ENCODE measurements around the gene PPP1R15A. TPM values are rescaled to one million over a fixed set of nuclear protein-coding genes. Genes with fewer than 3 reads are reported as not detected.
"Not testable (repeated sequence)": the region's sequence is repeated elsewhere in the genome, so short reads cannot be mapped to it uniquely, and the experiment has no call there.

Gene PPP1R15A
- total and polyA plus RNA-seq, 2 of the 8 experiments (the other 6 are each of a cell fraction or from before 2014, with no cell fraction given): 4.1 to 14.0 TPM

DNA sequence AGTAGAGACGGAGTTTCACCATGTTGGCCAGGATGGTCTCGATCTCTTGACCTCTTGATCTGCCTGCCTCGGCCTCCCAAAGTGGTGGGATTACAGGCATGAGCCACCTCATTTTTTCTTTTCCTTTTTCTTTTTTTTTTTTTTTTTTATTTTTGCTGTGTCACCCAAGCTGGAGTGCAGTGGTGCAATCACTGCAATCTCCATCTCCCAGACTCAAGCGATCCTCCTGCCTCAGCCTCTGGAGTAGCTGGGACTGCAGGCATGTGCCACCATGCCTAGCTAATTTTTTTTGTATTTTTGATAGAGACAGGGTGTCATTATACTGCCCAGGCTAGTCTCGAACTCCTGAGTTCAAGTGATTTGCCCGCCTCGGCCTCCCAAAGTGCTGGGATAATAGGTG is 30.1 kb downstream of the PPP1R15A start:
- not testable (repeated sequence) for H4K5ac ChIP-seq (ENCODE audit: insufficient read length, low read depth, low read length); DNase-seq (ENCODE audit: low read depth in 1 of 2, low spot score in 2 of 2); H3K79me1 ChIP-seq (ENCODE audit: low read depth, low read length); H3K27ac ChIP-seq (ENCODE audit: low read depth, low read length); H3K4me2 ChIP-seq (ENCODE audit: insufficient read depth in 1 of 2, low read depth in 2 of 2, low read length in 2 of 2); H3K56ac ChIP-seq (replicated peaks; ENCODE audit: insufficient read length, low read depth, low read length); H3K23ac ChIP-seq (ENCODE audit: insufficient read length); H4K91ac ChIP-seq (replicated peaks; ENCODE audit: insufficient read length, low read length); H3K14ac ChIP-seq (ENCODE audit: insufficient read length); FAIRE-seq; H2BK15ac ChIP-seq (ENCODE audit: low read length); H4K20me1 ChIP-seq (replicated peaks in 1 of 2; ENCODE audit: control insufficient read depth in 1 of 2, insufficient read depth in 2 of 2, low read length in 2 of 2); H2BK120ac ChIP-seq (replicated peaks; ENCODE audit: low read depth, low read length); H3K27me3 ChIP-seq (replicated peaks in 1 of 4; ENCODE audit: control insufficient read depth in 3 of 4, extremely low read depth in 1 of 4, insufficient read depth in 3 of 4, low read length in 3 of 4); H2BK20ac ChIP-seq (ENCODE audit: low read length); H2AK5ac ChIP-seq (ENCODE audit: low read depth, low read length); H2BK12ac ChIP-seq (ENCODE audit: low read depth, low read length); H3K18ac ChIP-seq (ENCODE audit: extremely low read depth, low read length); H4K8ac ChIP-seq (ENCODE audit: extremely low read depth, insufficient read depth, low read length); H3K23me2 ChIP-seq (ENCODE audit: low read depth, low read length); H3K9me3 ChIP-seq (ENCODE audit: insufficient read depth in 2 of 2, low read depth in 1 of 2, low read length in 1 of 2); H3K9ac ChIP-seq (replicated peaks in 1 of 4; ENCODE audit: extremely low read depth in 1 of 4, low read depth in 3 of 4, low read length in 3 of 4); H3K4ac ChIP-seq (replicated peaks; ENCODE audit: insufficient read length, low read depth, low read length); H3K4me3 ChIP-seq (ENCODE audit: extremely low read depth in 1 of 4, insufficient read depth in 2 of 4, low read depth in 3 of 4, low read length in 4 of 4); H3K4me1 ChIP-seq (replicated peaks in 1 of 4; ENCODE audit: control insufficient read depth in 3 of 4, insufficient read depth in 4 of 4, low read length in 3 of 4); H2BK5ac ChIP-seq (ENCODE audit: low read depth, low read length); H2AFZ ChIP-seq (ENCODE audit: low read length)
- ChIA-PET CTCF (ENCODE audit: partially characterized antibody) (interaction anchor here (1.1 to 1.6 kb wide), 4 partner anchors 9 to 68 kb away, joined by 3 to 4 read pairs (median 3); no protein-coding TSS in a partner anchor), POLR2A (ENCODE audit: partially characterized antibody) (interaction anchor here (1.3 kb wide), 1 partner anchor 65 kb away, joined by 3 read pairs; no protein-coding TSS in a partner anchor)
- 98% methylated on average over 6 of the region's 7 CpGs; no CpG with 5 or more reads in 1 of the 2 experiments for WGBS, 2 experiments (ENCODE audit: extremely low coverage in 1 of 2, insufficient coverage in 1 of 2, insufficient read length in 1 of 2, insufficient replicate concordance in 2 of 2, low coverage in 1 of 2, low lambda C conversion rate in 2 of 2, missing lambda C conversion rate in 1 of 2)
- Histone ChIP-seq H3K79me2 (ENCODE audit: control insufficient read depth in 1 of 2, insufficient read depth in 2 of 2, low read length in 2 of 2) (peaks cover 0 to 15% of the 10 kb centered on the region in 2 experiments; a peak in 2 of 4 replicates), H3K36me3 (ENCODE audit: control insufficient read depth in 2 of 4, insufficient read depth in 4 of 4, low read length in 3 of 4) (peaks cover 2 to 18% (median 10%) of the 10 kb centered on the region in 4 experiments; a peak in 5 of 8 replicates)

DNA sequence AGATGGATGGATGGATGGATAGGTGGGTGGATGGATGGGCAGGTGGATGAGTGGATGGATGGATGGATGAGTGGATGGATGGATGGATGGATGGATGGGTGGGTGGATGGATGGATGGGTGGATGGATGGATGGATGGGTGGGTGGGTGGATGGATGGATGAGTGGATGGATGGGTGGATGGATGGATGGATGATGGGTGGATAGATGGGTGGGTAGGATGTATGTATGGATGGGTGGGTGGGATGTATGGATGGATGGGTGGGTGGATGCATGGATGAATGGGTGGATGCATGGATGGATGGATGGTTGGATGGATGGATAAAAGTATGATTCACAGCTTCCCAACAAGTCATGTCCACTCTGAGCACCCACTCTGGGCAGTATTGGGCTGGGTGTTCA is 31.6 kb downstream of the PPP1R15A start:
- ChIA-PET CTCF (ENCODE audit: partially characterized antibody) (interaction anchor here (0.7 to 1.6 kb wide), 2 partner anchors 30 to 171 kb away, joined by 3 read pairs; no protein-coding TSS in a partner anchor), POLR2A (ENCODE audit: partially characterized antibody) (interaction anchor here (2.0 kb wide), 1 partner anchor 12 kb away, joined by 6 read pairs; no protein-coding TSS in a partner anchor)
- not testable (repeated sequence) for FAIRE-seq

More for the DNA sequence above, 31.6 kb downstream of the PPP1R15A start:
- H2BK20ac ChIP-seq (ENCODE audit: low read length); H3K4me1 ChIP-seq (replicated peaks in 1 of 4; ENCODE audit: control insufficient read depth in 3 of 4, insufficient read depth in 4 of 4, low read length in 3 of 4); H3K23me2 ChIP-seq (ENCODE audit: low read depth, low read length); H3K27ac ChIP-seq (ENCODE audit: low read depth, low read length); H3K4me2 ChIP-seq (ENCODE audit: insufficient read depth in 1 of 2, low read depth in 2 of 2, low read length in 2 of 2); H3K79me1 ChIP-seq (ENCODE audit: low read depth, low read length); H2AFZ ChIP-seq (ENCODE audit: low read length); H3K23ac ChIP-seq (ENCODE audit: insufficient read length); DNase-seq (ENCODE audit: low read depth in 1 of 2, low spot score in 2 of 2); H4K8ac ChIP-seq (ENCODE audit: extremely low read depth, insufficient read depth, low read length); H2BK12ac ChIP-seq (ENCODE audit: low read depth, low read length); H3K9ac ChIP-seq (replicated peaks in 1 of 4; ENCODE audit: extremely low read depth in 1 of 4, low read depth in 3 of 4, low read length in 3 of 4); H4K91ac ChIP-seq (replicated peaks; ENCODE audit: insufficient read length, low read length); H3K18ac ChIP-seq (ENCODE audit: extremely low read depth, low read length); H3K27me3 ChIP-seq (replicated peaks in 1 of 4; ENCODE audit: control insufficient read depth in 3 of 4, extremely low read depth in 1 of 4, insufficient read depth in 3 of 4, low read length in 3 of 4); H3K9me3 ChIP-seq (ENCODE audit: insufficient read depth in 2 of 2, low read depth in 1 of 2, low read length in 1 of 2); H2BK120ac ChIP-seq (replicated peaks; ENCODE audit: low read depth, low read length); H3K4me3 ChIP-seq (ENCODE audit: extremely low read depth in 1 of 4, insufficient read depth in 2 of 4, low read depth in 3 of 4, low read length in 4 of 4); H4K20me1 ChIP-seq (replicated peaks in 1 of 2; ENCODE audit: control insufficient read depth in 1 of 2, insufficient read depth in 2 of 2, low read length in 2 of 2); H3K4ac ChIP-seq (replicated peaks; ENCODE audit: insufficient read length, low read depth, low read length); H2BK15ac ChIP-seq (ENCODE audit: low read length); H4K5ac ChIP-seq (ENCODE audit: insufficient read length, low read depth, low read length); H3K14ac ChIP-seq (ENCODE audit: insufficient read length); H2AK5ac ChIP-seq (ENCODE audit: low read depth, low read length); H2BK5ac ChIP-seq (ENCODE audit: low read depth, low read length): not testable (repeated sequence)
- H3K79me2 ChIP-seq (ENCODE audit: control insufficient read depth in 1 of 2, insufficient read depth in 2 of 2, low read length in 2 of 2): peaks cover 0 to 15% of the 10 kb centered on the region in 2 experiments; a peak in 2 of 4 replicates
- peak overlapping the region; percentile 32 for H3K56ac ChIP-seq (replicated peaks; ENCODE audit: insufficient read length, low read depth, low read length)
- H3K36me3 ChIP-seq (ENCODE audit: control insufficient read depth in 2 of 4, insufficient read depth in 4 of 4, low read length in 3 of 4): peaks cover 4 to 21% (median 11%) of the 10 kb centered on the region in 4 experiments; a peak in 6 of 8 replicates

Data from H1 (cell line).